KOPT-K1 (cell line): ENCODE results near the gene LSM12.
"Not testable (repeated sequence)": the region's sequence is repeated elsewhere in the genome, so short reads cannot be mapped to it uniquely, and the experiment has no call there.

Source experiments
- H3K27ac ChIP-seq: fragments of 200-600 bp; sonication (generic); 2 replicates; pipeline ENCODE4 v1.5.1; 2016; ENCODE audit warnings: antibody characterized with exemption, mild to moderate bottlenecking, low read depth, low read length; ENCODE audit not compliant: poor library complexity, severe bottlenecking
- H3K36me3 ChIP-seq: fragments of 200-600 bp; sonication (generic); 2 replicates; pipeline ENCODE4 v1.5.1; 2017; ENCODE audit warnings: antibody characterized with exemption, mild to moderate bottlenecking, low read length, moderate library complexity; ENCODE audit not compliant: insufficient read depth
- H3K9me3 ChIP-seq: fragments of 200-600 bp; sonication (generic); 2 replicates; pipeline ENCODE4 v1.5.1; 2017; ENCODE audit warnings: antibody characterized with exemption, low read length, mild to moderate bottlenecking; ENCODE audit not compliant: insufficient read depth, poor library complexity, severe bottlenecking

Gene LSM12

GRCh38 chr17:44002141-44002848 is 64.2 kb downstream of the LSM12 start:
- Histone ChIP-seq H3K27ac (no peak overlapping the region), H3K36me3 (no peaks in the 10 kb centered on the region), H3K9me3 (no peaks in the 10 kb centered on the region)

DNA sequence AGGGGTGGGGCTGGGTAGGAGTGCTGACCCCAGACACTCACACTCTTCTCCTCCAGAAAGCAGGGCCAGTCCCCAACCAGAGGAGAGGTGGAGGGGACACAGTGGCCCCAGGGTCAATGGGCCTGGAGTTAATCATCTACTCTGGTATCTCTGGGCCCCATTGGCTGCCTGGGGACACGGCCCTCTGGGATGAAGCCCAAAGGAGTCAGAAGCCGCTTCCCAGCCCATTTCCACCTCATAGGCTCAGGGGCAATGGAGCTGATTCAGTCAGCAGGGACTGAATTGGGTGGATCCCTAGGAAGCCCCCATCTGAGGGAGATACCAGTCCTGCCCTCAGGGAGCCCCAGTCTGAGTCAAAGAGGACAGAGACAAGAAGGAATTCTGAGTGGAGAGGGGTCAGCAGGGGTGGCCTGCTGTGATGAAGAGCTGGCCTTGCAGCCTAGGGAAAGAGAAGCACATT is 65.0 kb downstream of the LSM12 start:
- no peaks in the 10 kb centered on the region for H3K9me3 ChIP-seq
- H3K36me3 ChIP-seq, result no peaks in the 10 kb centered on the region
- no peak overlapping the region for H3K27ac ChIP-seq

GRCh38 chr17:44000871-44001460 is 65.5 kb downstream of the LSM12 start:
- no peaks in the 10 kb centered on the region for H3K9me3 ChIP-seq
- H3K36me3 ChIP-seq, result no peaks in the 10 kb centered on the region
- no peak overlapping the region for H3K27ac ChIP-seq

GRCh38 chr17:44000141-44000860 is 66.2 kb downstream of the LSM12 start:
- Histone ChIP-seq H3K27ac (no peak overlapping the region), H3K36me3 (no peaks in the 10 kb centered on the region), H3K9me3 (no peaks in the 10 kb centered on the region)

DNA sequence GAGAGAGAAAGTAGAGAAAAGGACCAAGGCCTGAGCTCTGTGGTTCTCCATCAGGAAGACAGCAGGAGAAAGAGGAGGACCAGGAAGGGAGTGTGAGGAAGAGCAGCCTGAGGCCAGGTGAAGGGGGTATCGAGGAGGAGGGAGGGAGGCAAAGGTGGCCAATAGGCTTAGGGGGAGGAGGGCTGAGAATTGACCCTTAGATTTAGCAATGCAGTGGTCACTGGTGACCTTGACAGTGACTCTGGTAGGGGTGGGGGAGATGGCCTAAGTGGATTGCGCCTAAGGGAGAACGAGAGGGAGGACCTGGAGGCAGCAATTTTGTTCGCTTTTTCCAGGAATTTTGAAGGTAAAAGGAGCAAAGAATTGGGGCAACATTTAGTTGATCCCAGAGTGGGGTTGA is 67.4 kb downstream of the LSM12 start:
- no peak overlapping the region for H3K27ac ChIP-seq
- no peaks in the 10 kb centered on the region for H3K9me3 ChIP-seq
- no peaks in the 10 kb centered on the region for H3K36me3 ChIP-seq

DNA sequence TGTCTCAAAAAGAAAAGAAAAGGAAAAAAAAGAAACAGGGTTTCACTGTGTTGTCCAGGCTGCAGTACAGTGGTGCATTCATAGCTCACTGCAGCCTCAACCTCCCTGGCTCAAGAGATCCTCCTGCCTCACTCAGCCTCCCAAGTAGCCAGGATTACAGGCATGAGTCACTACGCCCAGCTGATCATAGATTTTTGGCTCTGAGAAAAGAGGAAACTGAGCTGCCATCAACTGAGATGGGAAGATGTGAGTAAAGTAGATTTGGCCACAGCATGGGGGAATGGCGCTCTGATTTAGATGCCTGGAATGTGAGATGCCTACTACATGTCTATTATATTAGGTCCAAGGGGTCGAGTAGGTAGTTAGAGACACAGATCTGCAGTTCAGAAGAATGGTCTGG is 67.9 kb downstream of the LSM12 start:
- H3K9me3 ChIP-seq, result no peaks in the 10 kb centered on the region
- H3K27ac ChIP-seq, result no peak overlapping the region
- no peaks in the 10 kb centered on the region for H3K36me3 ChIP-seq

GRCh38 chr17:43997180-43997579 is 69.3 kb downstream of the LSM12 start:
- H3K27ac ChIP-seq, H3K9me3 ChIP-seq, H3K36me3 ChIP-seq: not testable (repeated sequence)

DNA sequence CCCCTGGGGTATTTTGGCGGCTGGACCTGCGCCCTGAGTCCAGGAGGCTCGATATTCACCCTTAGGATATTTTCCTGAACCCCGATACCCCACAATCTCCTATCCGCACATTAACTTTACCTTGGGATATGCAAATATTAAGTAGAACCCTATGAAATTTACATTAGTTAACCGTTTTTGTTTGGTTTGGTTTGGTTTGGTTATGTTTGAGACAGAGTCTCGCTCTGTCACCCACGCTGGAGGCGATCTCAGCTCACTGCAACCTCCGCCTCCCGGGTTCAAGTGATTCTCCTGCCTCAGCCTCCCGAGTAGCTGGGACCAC is 71.4 kb downstream of the LSM12 start:
- Histone ChIP-seq H3K27ac (no peak overlapping the region), H3K9me3 (no peaks in the 10 kb centered on the region), H3K36me3 (no peaks in the 10 kb centered on the region)

DNA sequence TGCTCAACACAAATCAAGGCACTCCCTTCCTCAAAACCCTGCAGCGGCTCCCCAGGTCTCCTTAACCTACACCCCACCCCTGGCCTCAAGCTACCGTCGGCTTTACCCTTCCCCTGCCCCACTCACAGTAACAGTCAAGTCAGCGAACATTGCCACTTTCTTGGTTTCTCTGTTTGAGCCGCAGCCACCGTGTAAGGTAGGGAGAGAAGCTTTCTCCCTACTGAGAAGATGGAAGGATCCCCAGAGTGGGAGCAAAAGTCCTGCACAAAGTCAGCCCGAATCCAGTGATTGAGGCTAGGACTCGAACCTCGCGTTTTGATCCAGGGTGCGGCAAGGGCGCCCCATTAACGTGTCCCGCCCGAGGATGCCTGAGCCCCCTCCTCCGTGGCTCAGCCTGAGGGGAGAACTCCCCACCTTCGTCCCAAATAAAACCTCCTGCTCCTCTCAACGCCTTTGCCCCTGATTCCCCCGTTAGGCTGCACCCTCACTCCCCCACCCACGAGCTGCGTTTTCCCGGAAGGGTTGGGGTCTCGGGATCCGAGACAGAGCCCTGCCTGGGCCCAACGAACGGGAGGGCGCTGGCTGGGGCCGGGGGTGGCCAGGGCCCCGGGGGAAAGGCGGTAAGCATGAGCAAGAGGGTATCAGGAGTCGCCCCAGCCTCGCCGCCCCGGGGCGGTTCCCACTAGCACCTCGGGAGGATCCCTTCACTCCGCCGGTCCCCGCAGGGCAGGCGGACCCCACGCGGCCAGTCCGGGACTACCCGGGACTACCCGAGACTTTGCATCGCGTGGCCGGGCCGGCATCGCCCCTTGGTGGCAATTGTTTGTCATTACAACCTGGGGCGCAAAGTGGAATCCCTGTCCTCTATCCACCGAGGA is 72.0 kb downstream of the LSM12 start:
- no peak overlapping the region for H3K27ac ChIP-seq
- no peaks in the 10 kb centered on the region for H3K36me3 ChIP-seq
- H3K9me3 ChIP-seq, result no peaks in the 10 kb centered on the region

DNA sequence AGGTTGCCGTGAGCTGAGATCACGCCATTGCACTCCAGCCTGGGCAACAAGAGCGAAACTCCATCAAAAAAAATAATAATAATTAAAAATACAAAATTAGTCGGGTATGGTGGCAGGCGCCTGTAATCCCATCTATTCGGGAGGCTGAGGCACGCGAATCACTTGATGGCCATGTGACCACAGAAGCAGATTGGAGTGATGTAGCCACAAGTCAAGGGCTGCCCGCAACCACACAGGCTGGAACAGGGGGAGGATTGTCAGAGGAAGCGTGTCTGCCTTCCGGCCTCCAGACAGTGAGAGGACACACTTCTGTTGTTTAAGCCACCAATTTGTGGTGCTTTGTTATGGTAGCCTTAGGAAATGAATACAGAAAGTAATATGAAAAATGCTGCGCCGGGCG is 73.8 kb downstream of the LSM12 start:
- H3K9me3 ChIP-seq, result no peaks in the 10 kb centered on the region

DNA sequence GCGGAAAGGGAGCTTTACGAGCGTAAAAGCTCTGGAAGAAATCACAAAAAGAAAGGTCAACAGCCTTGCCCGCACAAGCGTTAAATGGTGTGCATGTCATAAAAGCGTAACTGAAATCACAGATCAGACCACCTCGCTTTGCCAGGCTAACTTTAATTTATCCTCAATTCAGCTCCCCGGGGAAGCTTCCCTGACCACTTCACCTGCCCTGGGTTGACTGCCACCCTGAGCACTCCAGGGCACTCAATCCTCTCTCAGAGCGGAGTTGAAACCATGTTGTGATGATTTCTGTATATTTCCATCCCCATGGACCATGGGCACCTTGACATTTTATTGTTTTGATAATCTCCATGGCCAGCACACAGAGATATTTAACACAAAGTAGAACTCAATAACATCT is 78.2 kb downstream of the LSM12 start:
- H3K27ac ChIP-seq, result no peak overlapping the region
- no peaks in the 10 kb centered on the region for H3K9me3 ChIP-seq
- no peaks in the 10 kb centered on the region for H3K36me3 ChIP-seq

More for the DNA sequence above, 73.8 kb downstream of the LSM12 start:
- H3K27ac ChIP-seq, result no peak overlapping the region
- no peaks in the 10 kb centered on the region for H3K36me3 ChIP-seq

DNA sequence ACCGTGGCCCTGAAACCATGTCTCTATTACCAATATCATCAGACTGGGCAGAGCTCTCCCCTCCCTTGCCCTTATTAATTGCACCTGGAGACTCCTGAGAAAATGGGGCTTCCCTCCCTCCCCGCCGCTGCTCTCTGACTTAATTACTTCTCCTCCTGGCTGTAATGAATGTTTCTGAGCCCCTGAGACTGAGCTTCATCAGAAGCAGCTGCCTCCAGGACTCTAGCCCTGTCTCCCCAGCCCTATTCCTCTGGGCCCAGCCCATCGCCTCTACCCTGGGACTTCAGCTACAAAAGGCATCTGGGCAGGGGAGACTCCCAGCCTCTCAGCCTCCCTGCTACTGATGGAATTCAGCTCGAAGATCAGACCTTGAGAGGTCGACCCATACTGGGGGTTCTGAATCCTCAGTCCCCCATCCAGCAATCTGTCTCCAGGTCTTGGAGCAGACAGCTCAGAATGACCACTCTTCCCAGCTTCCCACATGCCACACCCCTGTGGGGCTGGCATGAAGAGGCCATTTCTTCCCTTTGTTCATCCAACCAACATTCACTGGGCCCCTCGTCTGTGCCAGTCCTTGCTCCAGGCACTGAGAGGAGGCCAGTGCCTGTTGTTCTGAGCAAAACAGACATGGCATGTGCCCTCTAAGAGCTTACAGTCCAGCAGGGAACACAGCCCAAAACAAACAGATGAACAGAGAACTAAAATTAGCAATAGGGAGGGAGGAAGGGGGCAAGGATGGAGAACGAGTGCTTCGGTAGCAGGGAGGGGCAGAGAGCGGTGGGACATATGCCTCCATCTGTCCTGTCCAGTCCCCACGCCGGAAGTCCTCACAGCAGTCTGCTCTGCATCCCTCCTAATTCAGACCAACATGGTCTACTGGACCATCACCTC is 79.1 kb downstream of the LSM12 start:
- H3K27ac ChIP-seq, result no peak overlapping the region
- H3K9me3 ChIP-seq, result no peaks in the 10 kb centered on the region
- H3K36me3 ChIP-seq, result no peaks in the 10 kb centered on the region

DNA sequence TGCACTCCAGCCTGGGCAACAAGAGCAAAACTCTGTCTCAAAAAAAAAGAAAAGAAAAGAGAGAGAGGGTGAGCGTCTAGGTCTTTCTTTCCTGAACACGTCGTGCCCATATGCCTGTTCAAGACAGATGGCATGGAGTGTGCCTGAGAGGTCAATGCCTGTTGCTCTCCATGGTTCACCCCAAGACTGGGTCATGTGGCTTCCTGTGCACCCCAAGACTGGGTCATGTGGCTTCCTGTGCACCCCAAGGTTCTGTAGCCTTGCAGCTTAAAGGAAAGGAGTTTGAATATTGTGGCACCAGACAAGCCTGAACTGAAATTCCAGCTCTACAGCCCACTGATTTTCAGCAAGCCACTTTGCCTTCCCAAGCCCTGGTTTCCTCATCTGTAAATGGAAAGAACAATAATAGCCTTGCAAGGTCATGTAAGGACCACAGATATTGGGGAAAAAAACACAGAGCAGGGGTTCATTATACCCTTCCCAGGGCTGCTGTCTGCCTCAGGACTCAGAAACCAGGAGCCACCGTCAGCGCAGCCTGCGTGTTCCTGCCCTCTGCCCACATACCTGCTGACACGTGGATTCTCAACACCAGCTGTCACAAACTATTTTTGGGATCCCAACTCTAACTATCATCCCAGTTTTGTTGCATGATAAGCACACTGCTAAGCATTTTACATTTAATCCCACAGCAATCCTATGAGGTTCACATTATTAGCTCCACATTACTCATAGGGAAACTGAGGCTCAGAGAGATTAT is 80.1 kb downstream of the LSM12 start:
- Histone ChIP-seq H3K9me3 (no peaks in the 10 kb centered on the region), H3K27ac (no peak overlapping the region), H3K36me3 (no peaks in the 10 kb centered on the region)

- H3K9me3 ChIP-seq, result no peaks in the 10 kb centered on the region
- H3K27ac ChIP-seq, result no peak overlapping the region
- no peaks in the 10 kb centered on the region for H3K36me3 ChIP-seq
Measured at GRCh38 chr17:43984521-43984920, 82.0 kb downstream of the LSM12 start.
